Measurements from ENCODE around the gene HEY2. TPM values are rescaled to one million over a fixed set of nuclear protein-coding genes. Genes with fewer than 3 reads are reported as not detected.

The HEY2 gene
- total and polyA plus RNA-seq, 10 of the 15 experiments (the other 5 are each of a cell fraction or from before 2014, with no cell fraction given) = 0.01 to 0.32 (median 0.08) TPM; not detected in 4

DNA sequence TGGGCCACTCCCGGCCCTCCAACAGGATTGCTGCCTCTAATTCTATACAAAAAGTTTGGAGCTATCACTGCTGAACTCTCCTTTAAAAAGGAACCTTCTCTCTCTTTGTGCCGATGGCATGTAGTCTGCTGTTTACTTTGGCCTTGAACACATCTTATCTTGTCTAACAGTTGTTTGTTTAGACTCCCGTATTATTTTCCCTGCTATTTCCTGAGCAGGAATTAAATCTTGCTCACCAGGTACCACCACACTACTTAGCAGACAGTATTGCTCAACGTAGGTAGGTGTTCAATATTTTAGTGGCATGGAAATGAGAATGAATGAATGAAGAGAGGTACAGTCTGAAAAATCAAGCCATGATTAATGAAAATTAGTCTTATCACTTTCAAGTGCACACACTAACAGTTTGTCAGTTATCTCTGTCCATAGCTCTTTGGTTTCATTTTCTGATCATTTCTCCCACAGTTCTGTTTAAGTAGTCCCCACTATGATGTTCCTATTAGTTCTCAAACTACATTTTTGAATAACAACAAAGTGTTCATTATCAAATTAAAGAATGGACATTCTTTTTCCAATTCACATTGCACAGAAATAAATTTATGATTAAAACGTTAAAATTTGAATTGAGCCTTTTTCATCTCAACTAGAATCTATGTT is 6.8 kb upstream of the HEY2 start:
- POLR2A ChIA-PET = no interaction called here

DNA sequence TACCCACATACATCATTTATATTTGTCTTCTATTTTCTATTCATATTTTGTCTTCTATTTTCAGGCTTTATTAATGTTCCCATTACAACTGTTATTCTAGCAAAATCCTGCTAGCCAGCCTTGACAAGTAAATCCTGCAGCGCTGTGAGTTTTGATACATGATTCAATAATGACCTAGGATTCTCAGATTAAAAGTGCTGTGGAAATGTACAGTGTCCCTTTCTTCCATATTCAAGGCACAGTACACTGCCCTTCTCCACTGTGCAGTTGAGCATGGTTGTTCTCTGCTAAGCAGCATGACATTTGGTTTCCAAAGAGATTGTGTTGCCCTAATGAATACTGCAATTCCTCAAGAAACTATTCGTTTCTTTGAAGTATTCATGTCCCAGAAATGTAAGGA is 5.8 kb upstream of the HEY2 start:
- H3K9me3 ChIP-seq (replicated peaks; ENCODE audit: control insufficient read depth, insufficient read depth, low read length) = no peaks in the 10 kb centered on the region
- H3K36me3 ChIP-seq (ENCODE audit: control insufficient read depth in 2 of 2, insufficient read depth in 2 of 2, low read length in 1 of 2) = no peaks in the 10 kb centered on the region
- no TSS peak for BruUV-seq (replicated peaks)
- H4K20me1 ChIP-seq (ENCODE audit: control insufficient read depth, insufficient read depth) = no peaks in the 10 kb centered on the region
- no peak overlapping the region for H3K27ac ChIP-seq (ENCODE audit: control insufficient read depth, insufficient read depth)
- ChIA-PET SMC1A (ENCODE audit: uncharacterized antibody, unreplicated experiment) (interaction anchor here (1.3 to 2.1 kb wide), 3 partner anchors 11 to 82 kb away, joined by 3 to 7 read pairs (median 4); no protein-coding TSS in a partner anchor), CTCF (interaction anchor here (0.6 to 2.7 kb wide), 3 partner anchors 10 to 208 kb away, joined by 3 to 12 read pairs (median 8); no protein-coding TSS in a partner anchor), RAD21 (ENCODE audit: unreplicated experiment) (no interaction called here), POLR2A (no interaction called here)
- no peak overlapping the region for H3K4me2 ChIP-seq (ENCODE audit: control insufficient read depth, insufficient read depth)
- DNase-seq (ENCODE audit: low read depth, low spot score) (no peak), ATAC-seq (no peak), FAIRE-seq (no peak)
- no peak overlapping the region for H3K4me3 ChIP-seq
- in situ Hi-C loops (cut with MboI) (no loop called here), intact Hi-C loops (cut with micrococcal nuclease; ENCODE audit: unreplicated experiment) (no loop called here)
- H3K79me2 ChIP-seq (ENCODE audit: control insufficient read depth, insufficient read depth, low read length) = no peaks in the 10 kb centered on the region
- H3K9ac ChIP-seq (ENCODE audit: control insufficient read depth, insufficient read depth, low read length) = no peak overlapping the region
- 50% methylated on average over 2 of the region's 2 CpGs for WGBS (ENCODE audit: insufficient coverage, insufficient replicate concordance, low lambda C conversion rate, missing lambda C conversion rate)
- H3K4me1 ChIP-seq (ENCODE audit: control insufficient read depth, insufficient read depth, low read length) = peaks cover 3% of the 10 kb centered on the region; the same call in 1 of the 2 replicates
- TF ChIP-seq MTA3 (IDR thresholded peaks at IDR 0.05; ENCODE audit: borderline replicate concordance, low read length) (no peak), RAD21 (IDR thresholded peaks at IDR 0.05; ENCODE audit: insufficient read depth, low read depth, low read length) (no peak)
- H3K27me3 ChIP-seq (replicated peaks in 1 of 2; ENCODE audit: control insufficient read depth in 2 of 2, insufficient read depth in 2 of 2, low read length in 1 of 2) = peaks cover 0 to 2% of the 10 kb centered on the region in 2 experiments; a peak in 2 of 4 replicates
- no peak overlapping the region for H2AFZ ChIP-seq (ENCODE audit: control insufficient read depth, low read depth, low read length)

More for the DNA sequence above, 6.8 kb upstream of the HEY2 start:
- intact Hi-C loops (cut with micrococcal nuclease; ENCODE audit: unreplicated experiment) (no loop called here), in situ Hi-C loops (cut with MboI) (no loop called here)
- H2AFZ ChIP-seq (ENCODE audit: control insufficient read depth, low read depth, low read length) = no peak overlapping the region
- FAIRE-seq (no peak), DNase-seq (ENCODE audit: low read depth, low spot score) (no peak), ATAC-seq (no peak)
- H3K9ac ChIP-seq (ENCODE audit: control insufficient read depth, insufficient read depth, low read length) = no peak overlapping the region
- 41% methylated on average over 5 of the region's 5 CpGs for WGBS (ENCODE audit: insufficient coverage, insufficient replicate concordance, low lambda C conversion rate, missing lambda C conversion rate)
- no peaks in the 10 kb centered on the region; a peak in 2 of 4 replicates for H3K27me3 ChIP-seq (replicated peaks in 1 of 2; ENCODE audit: control insufficient read depth in 2 of 2, insufficient read depth in 2 of 2, low read length in 1 of 2)
- RAD21 ChIA-PET (ENCODE audit: unreplicated experiment) = interaction anchor here (1.2 kb wide), 1 partner anchor 11 kb away, joined by 3 read pairs; no protein-coding TSS in a partner anchor
- SMC1A ChIA-PET (ENCODE audit: uncharacterized antibody, unreplicated experiment) = interaction anchor here (0.9 to 1.9 kb wide), 3 partner anchors 8 to 28 kb away, joined by 3 to 13 read pairs (median 4); no protein-coding TSS in a partner anchor
- no peaks in the 10 kb centered on the region for H3K36me3 ChIP-seq (ENCODE audit: control insufficient read depth in 2 of 2, insufficient read depth in 2 of 2, low read length in 1 of 2)
- H3K4me3 ChIP-seq = no peak overlapping the region
- H3K9me3 ChIP-seq (replicated peaks; ENCODE audit: control insufficient read depth, insufficient read depth, low read length) = no peaks in the 10 kb centered on the region
- no peak overlapping the region for H3K27ac ChIP-seq (ENCODE audit: control insufficient read depth, insufficient read depth)
- no peaks in the 10 kb centered on the region; the same call in 1 of the 2 replicates for H3K4me1 ChIP-seq (ENCODE audit: control insufficient read depth, insufficient read depth, low read length)
- H4K20me1 ChIP-seq (ENCODE audit: control insufficient read depth, insufficient read depth) = no peaks in the 10 kb centered on the region
- CTCF ChIA-PET = interaction anchor here (1.0 to 1.9 kb wide), 3 partner anchors 8 to 429 kb away, joined by 3 to 7 read pairs (median 4); no protein-coding TSS in a partner anchor
- no peaks in the 10 kb centered on the region for H3K79me2 ChIP-seq (ENCODE audit: control insufficient read depth, insufficient read depth, low read length)
- TF ChIP-seq CHD2 (IDR thresholded peaks at IDR 0.05; ENCODE audit: borderline replicate concordance, low read depth, low read length) (no peak), BCL11A (IDR thresholded peaks at IDR 0.05; ENCODE audit: low read depth, low read length) (no peak)
- no peak overlapping the region for H3K4me2 ChIP-seq (ENCODE audit: control insufficient read depth, insufficient read depth)
- BruUV-seq (replicated peaks) = no TSS peak
